H1 (cell line): Measurements from ENCODE around the gene ITGA8. TPM values are rescaled to one million over a fixed set of nuclear protein-coding genes. Genes with fewer than 3 reads are reported as not detected.

Source experiments
- CTCF ChIA-PET: fragments of 300-600 bp; sonication (Branson Sonifier 250); formaldehyde crosslinking; loops from one replicate; lab custom pipeline; 2021; ENCODE audit not compliant: partially characterized antibody; lab: Charles Lee
- POLR2A ChIA-PET: fragments of 300-600 bp; sonication (Branson Sonifier 250); formaldehyde crosslinking; loops from one replicate; lab custom pipeline; 2021; ENCODE audit warnings: inconsistent platforms; ENCODE audit not compliant: partially characterized antibody; lab: Charles Lee
- DNase-seq, 2 experiments: peaks; one replicate each; pipeline versions ENCODE4 v3.0.0 to v3.0.0-alpha.2; 2010 to 2022; ENCODE audit warnings: low spot score in 2 of 2, low read depth in 1 of 2, mixed read lengths in 1 of 2
- FAIRE-seq: peaks from 2 replicates; lab custom pipeline; 2011; peaks lifted over from hg19 to GRCh38; lab: Jason Lieb, UNC
- H2AFZ ChIP-seq: 2 replicates; pipeline ENCODE4 v1.8.1; 2012; ENCODE audit warnings: low read length, inconsistent platforms
- H2AK5ac ChIP-seq: 2 replicates; pipeline ENCODE4 v1.6.1; 2013; ENCODE audit warnings: low read depth, low read length
- H2BK120ac ChIP-seq: replicated peaks from 2 replicates; pipeline ENCODE3; 2013; ENCODE audit warnings: low read depth, low read length, inconsistent platforms
- H2BK12ac ChIP-seq: 2 replicates; pipeline ENCODE4 v1.6.1; 2013; ENCODE audit warnings: low read depth, low read length
- H2BK15ac ChIP-seq: 2 replicates; pipeline ENCODE4 v1.6.1; 2013; ENCODE audit warnings: low read length
- H2BK20ac ChIP-seq: 2 replicates; pipeline ENCODE4 v1.6.1; 2013; ENCODE audit warnings: low read length
- H2BK5ac ChIP-seq: 2 replicates; pipeline ENCODE4 v1.6.1; 2013; ENCODE audit warnings: low read depth, low read length
- H3K14ac ChIP-seq: 2 replicates; pipeline ENCODE4 v1.6.1; 2013; ENCODE audit warnings: inconsistent platforms; ENCODE audit not compliant: insufficient read length
- H3K18ac ChIP-seq: 2 replicates; pipeline ENCODE4 v1.6.1; 2013; ENCODE audit warnings: low read length; ENCODE audit errors: extremely low read depth
- H3K23ac ChIP-seq: 2 replicates; pipeline ENCODE4 v1.6.1; 2013; ENCODE audit warnings: inconsistent platforms; ENCODE audit not compliant: insufficient read length
- H3K23me2 ChIP-seq: 2 replicates; pipeline ENCODE4 v1.6.1; 2013; ENCODE audit warnings: low read depth, low read length
- H3K27ac ChIP-seq: 2 replicates; pipeline ENCODE4 v1.6.1; 2011; ENCODE audit warnings: low read depth, low read length, inconsistent platforms
- H3K27me3 ChIP-seq, 4 experiments: replicated peaks in 1 of 4; 1 replicate in 1 of 4; 2 replicates in 3 of 4; pipeline versions ENCODE4 v1.6.1 to v1.8.1; 2011 to 2013; ENCODE audit warnings: low read length in 3 of 4, mild to moderate bottlenecking in 3 of 4, inconsistent platforms in 2 of 4, mixed read lengths in 2 of 4, moderate library complexity in 1 of 4; ENCODE audit not compliant: control insufficient read depth in 3 of 4, insufficient read depth in 3 of 4; ENCODE audit errors: extremely low read depth in 1 of 4
- H3K36me3 ChIP-seq, 4 experiments: 2 replicates each; pipeline versions ENCODE4 v1.6.1 to v1.8.1; 2011 to 2013; ENCODE audit warnings: mild to moderate bottlenecking in 4 of 4, low read length in 3 of 4, moderate library complexity in 2 of 4, control low read depth in 1 of 4, inconsistent platforms in 1 of 4; ENCODE audit not compliant: insufficient read depth in 4 of 4, control insufficient read depth in 2 of 4
- H3K4ac ChIP-seq: replicated peaks from 2 replicates; pipeline ENCODE3; 2013; ENCODE audit warnings: low read length, low read depth, mixed read lengths, inconsistent platforms; ENCODE audit not compliant: insufficient read length
- H3K4me1 ChIP-seq, 4 experiments: replicated peaks in 1 of 4; 1 replicate in 1 of 4; 2 replicates in 3 of 4; pipeline versions ENCODE4 v1.6.1 to v1.8.1; 2011 to 2013; ENCODE audit warnings: low read length in 3 of 4, inconsistent platforms in 2 of 4, mixed read lengths in 1 of 4; ENCODE audit not compliant: insufficient read depth in 4 of 4, control insufficient read depth in 3 of 4
- H3K4me2 ChIP-seq, 2 experiments: 2 replicates each; pipeline versions ENCODE4 v1.6.1 to v1.8.1; 2011 to 2013; ENCODE audit warnings: low read depth in 2 of 2, low read length in 2 of 2, control low read depth in 1 of 2, inconsistent platforms in 1 of 2, mild to moderate bottlenecking in 1 of 2; ENCODE audit not compliant: insufficient read depth in 1 of 2
- H3K4me3 ChIP-seq, 4 experiments: fragments of 200-600, 300-600 bp in 1 of 4; sonication (generic), shearing (Covaris generic), sonication (Bioruptor Twin) in 1 of 4; 2 replicates each; pipeline versions ENCODE4 v1.5.1 to v1.8.1; 2011 to 2016; ENCODE audit warnings: low read length in 4 of 4, low read depth in 3 of 4, control low read depth in 2 of 4, inconsistent platforms in 2 of 4, mild to moderate bottlenecking in 2 of 4, mixed read lengths in 1 of 4, moderate library complexity in 1 of 4; ENCODE audit not compliant: insufficient read depth in 2 of 4; ENCODE audit errors: extremely low read depth in 1 of 4
- H3K56ac ChIP-seq: replicated peaks from 2 replicates; pipeline ENCODE3; 2013; ENCODE audit warnings: low read depth, mild to moderate bottlenecking, mixed read lengths, low read length, inconsistent platforms; ENCODE audit not compliant: insufficient read length
- H3K79me1 ChIP-seq: 2 replicates; pipeline ENCODE4 v1.6.1; 2013; ENCODE audit warnings: low read depth, low read length, control low read depth
- H3K79me2 ChIP-seq, 2 experiments: 2 replicates each; pipeline versions ENCODE4 v1.6.1 to v1.8.1; 2012 to 2013; ENCODE audit warnings: low read length in 2 of 2, mild to moderate bottlenecking in 2 of 2, inconsistent platforms in 1 of 2; ENCODE audit not compliant: insufficient read depth in 2 of 2, control insufficient read depth in 1 of 2
- H3K9ac ChIP-seq, 4 experiments: replicated peaks in 1 of 4; 1 replicate in 1 of 4; 2 replicates in 3 of 4; pipeline versions ENCODE4 v1.6.1 to v1.8.1; 2011 to 2013; ENCODE audit warnings: low read depth in 3 of 4, low read length in 3 of 4, control low read depth in 2 of 4, mild to moderate bottlenecking in 2 of 4, moderate library complexity in 2 of 4, inconsistent platforms in 1 of 4; ENCODE audit errors: extremely low read depth in 1 of 4
- H3K9me3 ChIP-seq, 2 experiments: 2 replicates each; pipeline versions ENCODE4 v1.6.1 to v1.8.1; 2012 to 2013; ENCODE audit warnings: mild to moderate bottlenecking in 2 of 2, moderate library complexity in 2 of 2, control low read depth in 1 of 2, inconsistent platforms in 1 of 2, low read depth in 1 of 2, low read length in 1 of 2, mixed read lengths in 1 of 2; ENCODE audit not compliant: insufficient read depth in 2 of 2
- H4K20me1 ChIP-seq, 2 experiments: replicated peaks in 1 of 2; 2 replicates each; pipeline versions ENCODE3 to v1.8.1; 2011 to 2013; ENCODE audit warnings: inconsistent platforms in 2 of 2, low read length in 2 of 2, mild to moderate bottlenecking in 1 of 2; ENCODE audit not compliant: insufficient read depth in 2 of 2, control insufficient read depth in 1 of 2
- H4K5ac ChIP-seq: 2 replicates; pipeline ENCODE4 v1.6.1; 2013; ENCODE audit warnings: low read length, low read depth, mixed read lengths, inconsistent platforms; ENCODE audit not compliant: insufficient read length
- H4K8ac ChIP-seq: 2 replicates; pipeline ENCODE4 v1.8.0; 2013; ENCODE audit warnings: mild to moderate bottlenecking, moderate library complexity, low read length, inconsistent platforms; ENCODE audit not compliant: insufficient read depth; ENCODE audit errors: extremely low read depth
- H4K91ac ChIP-seq: replicated peaks from 2 replicates; pipeline ENCODE3; 2013; ENCODE audit warnings: low read length, mixed read lengths, inconsistent platforms; ENCODE audit not compliant: insufficient read length
- CEBPB ChIP-seq: IDR thresholded peaks from 2 replicates; pipeline ENCODE4 v1.6.1; 2012; ENCODE audit warnings: low read depth, low read length
- CTBP2 ChIP-seq: IDR thresholded peaks from 2 replicates; pipeline ENCODE4 v1.7.0; 2011; ENCODE audit warnings: borderline replicate concordance, mild to moderate bottlenecking, moderate library complexity, mixed read lengths, low read length; ENCODE audit not compliant: insufficient read depth, insufficient read length
- E2F6 ChIP-seq: IDR thresholded peaks from 2 replicates; pipeline ENCODE4 v1.6.1; 2012; ENCODE audit warnings: inconsistent platforms
- FOSL1 ChIP-seq: IDR thresholded peaks from 2 replicates; pipeline ENCODE4 v1.6.1; 2011; ENCODE audit warnings: mild to moderate bottlenecking, low read depth, low read length, moderate library complexity; ENCODE audit not compliant: insufficient read depth
- GTF2F1 ChIP-seq: IDR thresholded peaks from 2 replicates; pipeline ENCODE4 v1.6.1; 2012; ENCODE audit warnings: low read depth, low read length, improper control_type of control experiment, borderline replicate concordance
- HDAC2 ChIP-seq, 2 experiments: fragments of 300-600 bp in 1 of 2; sonication (generic) in 1 of 2; IDR thresholded peaks; 2 replicates each; pipeline ENCODE4 v1.6.1; 2011 to 2012; ENCODE audit warnings: low read depth in 2 of 2, low read length in 2 of 2, mild to moderate bottlenecking in 2 of 2, moderate library complexity in 2 of 2, borderline replicate concordance in 1 of 2, inconsistent platforms in 1 of 2
- JUND ChIP-seq: IDR thresholded peaks from 2 replicates; pipeline ENCODE4 v1.6.1; 2011; ENCODE audit warnings: mild to moderate bottlenecking, improper control_type of control experiment, low read length
- NRF1 ChIP-seq: IDR thresholded peaks from 2 replicates; pipeline ENCODE4 v1.6.1; 2011; ENCODE audit warnings: mild to moderate bottlenecking, low read depth, low read length, improper control_type of control experiment
- POLR2A ChIP-seq, 2 experiments: IDR thresholded peaks; 1 replicate in 1 of 2; 2 replicates in 1 of 2; pipeline ENCODE4 v1.6.1; 2011; ENCODE audit warnings: low read depth in 2 of 2, low read length in 2 of 2, mild to moderate bottlenecking in 2 of 2; ENCODE audit errors: control extremely low read depth in 1 of 2
- SIRT6 ChIP-seq: IDR thresholded peaks from one replicate; pipeline ENCODE4 v1.7.1; 2012; ENCODE audit warnings: low read length, inconsistent platforms
- SIX5 ChIP-seq: IDR thresholded peaks from 2 replicates; pipeline ENCODE4 v1.6.1; 2011; ENCODE audit warnings: mild to moderate bottlenecking, low read depth, low read length
- SRF ChIP-seq: IDR thresholded peaks from 2 replicates; pipeline ENCODE4 v1.6.1; 2011; ENCODE audit warnings: mild to moderate bottlenecking, low read depth, low read length, moderate library complexity
- TBP ChIP-seq: IDR thresholded peaks from 2 replicates; pipeline ENCODE4 v1.6.1; 2011; ENCODE audit warnings: low read depth, low read length, improper control_type of control experiment
- ZNF274 ChIP-seq: IDR thresholded peaks from 2 replicates; pipeline ENCODE4 v1.7.0; 2012; ENCODE audit warnings: low read length, borderline replicate concordance; ENCODE audit errors: extremely low read depth
- WGBS, 2 experiments: shearing (Covaris generic) in 1 of 2; methylation state at CpG; one replicate each; pipeline versions ENCODE4 v1.1.6 to v1.1.7; 2013 to 2015; ENCODE audit warnings: low lambda C conversion rate in 2 of 2, mixed read lengths in 2 of 2, inconsistent platforms in 1 of 2, low coverage in 1 of 2, missing lambda C conversion rate in 1 of 2; ENCODE audit not compliant: insufficient replicate concordance in 2 of 2, insufficient coverage in 1 of 2, insufficient read length in 1 of 2; ENCODE audit errors: extremely low coverage in 1 of 2, missing lambda C conversion rate in 1 of 2; 5-methylcytosine and 5-hydroxymethylcytosine counted together
- polyA plus RNA-seq, 7 experiments: library from polyadenylated mRNA; depleted of rRNA in 3 of 7; stranded (reverse) in 5 of 7; unstranded in 2 of 7; fragments of >200 nt in 5 of 7; fragments of 200-250 nt in 2 of 7; gene quantifications; 1 replicate in 5 of 7; 2 replicates in 1 of 7; 4 replicates in 1 of 7; pipeline versions ENCODE4 v1.2.1 to v1.2.3, GENCODE V29; 2011 to 2013; ENCODE audit warnings: missing spikeins in 2 of 7, mixed read lengths in 2 of 7
- total RNA-seq: library from RNA; stranded (reverse); fragmentation: NEBNext Ultra II Directional; extraction: Animal tissue kit (Norgen Biotek cat#: 25700); gene quantifications from 2 replicates; pipeline ENCODE4 v1.2.1, GENCODE V29; 2021

Gene ITGA8
- total and polyA plus RNA-seq, 2 of the 8 experiments (the other 6 are each of a cell fraction or from before 2014, with no cell fraction given), result not detected

GRCh38 chr10:15572531-15573045, 147.1 kb downstream of the ITGA8 start:
- H3K4me3 ChIP-seq, result no peak overlapping the region
- H3K4me1 ChIP-seq, result peaks cover 0 to 2% (median 0%) of the 10 kb centered on the region in 4 experiments; a peak in 1 of 7 replicates
- no peak overlapping the region for H3K23ac ChIP-seq
- H3K9me3 ChIP-seq, result no peaks in the 10 kb centered on the region
- no peak overlapping the region for H2BK20ac ChIP-seq
- DNase-seq (no peak), FAIRE-seq (no peak)
- H4K91ac ChIP-seq, result no peak overlapping the region
- no peak overlapping the region for H3K9ac ChIP-seq
- H3K23me2 ChIP-seq, result no peaks in the 10 kb centered on the region
- H3K4ac ChIP-seq, result no peak overlapping the region
- WGBS, 2 experiments, result 91% methylated on average over 6 of the region's 6 CpGs; no CpG with 5 or more reads in 1 of the 2 experiments
- H4K20me1 ChIP-seq, result no peaks in the 10 kb centered on the region
- no peak overlapping the region for H2AFZ ChIP-seq
- H3K18ac ChIP-seq, result no peak overlapping the region
- no peaks in the 10 kb centered on the region for H3K79me1 ChIP-seq
- H3K4me2 ChIP-seq, result no peak overlapping the region
- no peak overlapping the region for H2AK5ac ChIP-seq
- no peak overlapping the region for H2BK5ac ChIP-seq
- no peak overlapping the region for H3K14ac ChIP-seq
- H2BK15ac ChIP-seq, result no peak overlapping the region
- H3K27ac ChIP-seq, result no peak overlapping the region
- CTCF ChIA-PET, result interaction anchor here (1.2 to 2.6 kb wide), 2 partner anchors 13 to 148 kb away, joined by 5 to 11 read pairs; partner anchors contain the start of gene ITGA8
- H3K36me3 ChIP-seq, result no peaks in the 10 kb centered on the region
- H3K79me2 ChIP-seq, result no peaks in the 10 kb centered on the region
- POLR2A ChIA-PET, result no interaction called here
- no peak overlapping the region for H4K5ac ChIP-seq
- H3K27me3 ChIP-seq, result no peaks in the 10 kb centered on the region
- H2BK120ac ChIP-seq, result no peak overlapping the region
- no peak overlapping the region for H4K8ac ChIP-seq
- no peak overlapping the region for H2BK12ac ChIP-seq
- no peak overlapping the region for H3K56ac ChIP-seq
- TF ChIP-seq FOSL1, result no peak
- TF ChIP-seq POLR2A (IDR thresholded peaks at IDR 0.05; ENCODE audit: control extremely low read depth in 1 of 2, low read depth in 2 of 2, low read length in 2 of 2), result no peak
- no peak for TF ChIP-seq SRF
- no peak for TF ChIP-seq HDAC2 (IDR thresholded peaks at IDR 0.05; ENCODE audit: borderline replicate concordance in 1 of 2, low read depth in 2 of 2, low read length in 2 of 2)
- no peak for TF ChIP-seq SIRT6
- TF ChIP-seq JUND, result no peak
- no peak for TF ChIP-seq CTBP2
- no peak for TF ChIP-seq GTF2F1
- no peak for TF ChIP-seq ZNF274
- TF ChIP-seq E2F6, result no peak
- no peak for TF ChIP-seq NRF1
- TF ChIP-seq SIX5, result no peak
- no peak for TF ChIP-seq TBP
- no peak for TF ChIP-seq CEBPB
